H1 (cell line): ENCODE measurements around the gene STX2. TPM values are rescaled to one million over a fixed set of nuclear protein-coding genes. Genes with fewer than 3 reads are reported as not detected.

Experiments used
- EP300 ChIP-seq, 2 experiments: IDR thresholded peaks; 1 replicate in 1 of 2; 2 replicates in 1 of 2; pipeline ENCODE4 v1.6.1; 2011 to 2012; ENCODE audit warnings: low read depth in 2 of 2, low read length in 2 of 2, mild to moderate bottlenecking in 2 of 2, borderline replicate concordance in 1 of 2, inconsistent platforms in 1 of 2, moderate library complexity in 1 of 2
- polyA plus RNA-seq, 7 experiments: library from polyadenylated mRNA; depleted of rRNA in 3 of 7; stranded (reverse) in 5 of 7; unstranded in 2 of 7; fragments of >200 nt in 5 of 7; fragments of 200-250 nt in 2 of 7; gene quantifications; 1 replicate in 5 of 7; 2 replicates in 1 of 7; 4 replicates in 1 of 7; pipeline versions ENCODE4 v1.2.1 to v1.2.3, GENCODE V29; 2011 to 2013; ENCODE audit warnings: missing spikeins in 2 of 7, mixed read lengths in 2 of 7
- total RNA-seq: library from RNA; stranded (reverse); fragmentation: NEBNext Ultra II Directional; extraction: Animal tissue kit (Norgen Biotek cat#: 25700); gene quantifications from 2 replicates; pipeline ENCODE4 v1.2.1, GENCODE V29; 2021

STX2 gene
- total and polyA plus RNA-seq, 2 of the 8 experiments (the other 6 are each of a cell fraction or from before 2014, with no cell fraction given) = 20.0 to 26.3 TPM

GRCh38 chr12:130780325-130780724, 58.7 kb downstream of the STX2 start (continued):
- no peak for TF ChIP-seq EP300 (IDR thresholded peaks at IDR 0.05; ENCODE audit: borderline replicate concordance in 1 of 2, low read depth in 2 of 2, low read length in 2 of 2)
